ENCODE results near the gene CTDSP1. TPM values are rescaled to one million over a fixed set of nuclear protein-coding genes. Genes with fewer than 3 reads are reported as not detected.

Gene CTDSP1
- total and polyA plus RNA-seq, 2 donors (not counting 1 experiment from before 2014, with no cell fraction given) = 99.8 to 207 TPM

DNA sequence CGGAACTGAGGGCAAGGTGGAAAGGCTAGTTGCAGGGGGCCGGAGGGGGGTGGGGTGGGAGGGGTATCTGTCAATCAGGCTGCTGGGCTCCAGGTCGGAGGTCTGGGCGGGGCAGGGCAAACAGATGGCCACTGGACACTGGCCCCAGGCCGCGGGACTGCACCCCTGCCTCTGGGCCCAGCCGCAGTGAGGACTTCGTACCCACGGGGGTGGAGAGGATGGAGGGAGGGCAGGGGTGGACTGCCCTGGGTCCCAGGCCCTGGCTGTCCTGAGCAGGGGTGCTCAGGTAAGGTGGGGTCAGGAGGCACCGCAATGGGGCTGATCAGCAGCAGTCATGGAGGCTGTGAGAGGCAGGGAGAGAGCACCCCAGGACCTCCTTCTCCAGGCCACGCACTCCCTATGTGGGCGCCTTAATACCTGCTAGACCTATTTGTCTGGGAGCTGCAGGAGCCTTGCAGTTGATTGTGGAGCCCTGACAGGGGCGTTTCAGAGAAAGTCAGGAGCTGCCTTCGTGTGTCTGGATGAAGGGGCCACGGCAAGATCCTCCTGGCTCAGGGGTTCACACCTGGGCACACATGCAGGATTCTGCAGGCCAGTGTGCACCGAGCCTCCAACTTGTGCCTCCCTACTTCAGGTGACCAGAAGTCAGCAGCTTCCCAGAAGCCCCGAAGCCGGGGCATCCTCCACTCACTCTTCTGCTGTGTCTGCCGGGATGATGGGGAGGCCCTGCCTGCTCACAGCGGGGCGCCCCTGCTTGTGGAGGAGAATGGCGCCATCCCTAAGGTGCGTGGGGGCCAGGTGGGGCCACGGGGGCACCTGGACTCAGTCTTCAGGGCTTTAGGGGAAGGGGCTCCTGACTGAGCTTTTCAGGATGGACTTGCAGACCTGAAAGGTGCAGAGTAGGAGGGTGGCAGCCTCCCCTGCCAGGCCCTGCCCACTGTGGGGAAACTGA is 1.5 kb downstream of the CTDSP1 start:
- Histone ChIP-seq H3K79me2 (ENCODE audit: control insufficient read depth, insufficient read depth, low read length) (peaks cover 20% of the 10 kb centered on the region), H4K20me1 (ENCODE audit: control insufficient read depth, insufficient read depth, low read length, poor library complexity, severe bottlenecking) (peaks cover 39% of the 10 kb centered on the region), H3K4me3 (ENCODE audit: control extremely low read depth in 1 of 5, extremely low read depth in 1 of 5, insufficient read depth in 1 of 5, low read depth in 2 of 5, low read length in 4 of 5) (peak overlapping the region; percentile 55 to 90 (median 89)), H3K4me1 (ENCODE audit: control insufficient read depth in 2 of 2, insufficient read depth in 2 of 2, low read length in 2 of 2) (peaks cover 51 to 71% of the 10 kb centered on the region in 2 donors), H3K36me3 (replicated peaks in 1 of 2; ENCODE audit: control extremely low read depth in 1 of 2, control insufficient read depth in 1 of 2, extremely low read depth in 1 of 2, insufficient read depth in 2 of 2, low read length in 1 of 2) (peaks cover 2 to 33% of the 10 kb centered on the region in 2 experiments), H3K27me3 (replicated peaks in 1 of 4; ENCODE audit: control extremely low read depth in 1 of 4, control insufficient read depth in 3 of 4, insufficient read depth in 4 of 4, low read length in 3 of 4) (no peaks in the 10 kb centered on the region), H2AFZ (ENCODE audit: insufficient read depth, low read depth, low read length, poor library complexity, severe bottlenecking) (no peak overlapping the region), H3K27ac (ENCODE audit: low read length in 2 of 2) (peak overlapping the region in 1 of 2 donors; percentile 54), H3K4me2 (replicated peaks; ENCODE audit: low read depth, low read length, poor library complexity, severe bottlenecking) (peak overlapping the region; percentile 90), H3K9me3 (ENCODE audit: control extremely low read depth in 1 of 3, control insufficient read depth in 2 of 3, insufficient read depth in 1 of 3, low read length in 2 of 3) (peaks cover 0 to 19% (median 0%) of the 10 kb centered on the region in 3 donors), H3K9ac (ENCODE audit: low read length) (peak overlapping the region; percentile 78)
- TF ChIP-seq, protein P1, sequence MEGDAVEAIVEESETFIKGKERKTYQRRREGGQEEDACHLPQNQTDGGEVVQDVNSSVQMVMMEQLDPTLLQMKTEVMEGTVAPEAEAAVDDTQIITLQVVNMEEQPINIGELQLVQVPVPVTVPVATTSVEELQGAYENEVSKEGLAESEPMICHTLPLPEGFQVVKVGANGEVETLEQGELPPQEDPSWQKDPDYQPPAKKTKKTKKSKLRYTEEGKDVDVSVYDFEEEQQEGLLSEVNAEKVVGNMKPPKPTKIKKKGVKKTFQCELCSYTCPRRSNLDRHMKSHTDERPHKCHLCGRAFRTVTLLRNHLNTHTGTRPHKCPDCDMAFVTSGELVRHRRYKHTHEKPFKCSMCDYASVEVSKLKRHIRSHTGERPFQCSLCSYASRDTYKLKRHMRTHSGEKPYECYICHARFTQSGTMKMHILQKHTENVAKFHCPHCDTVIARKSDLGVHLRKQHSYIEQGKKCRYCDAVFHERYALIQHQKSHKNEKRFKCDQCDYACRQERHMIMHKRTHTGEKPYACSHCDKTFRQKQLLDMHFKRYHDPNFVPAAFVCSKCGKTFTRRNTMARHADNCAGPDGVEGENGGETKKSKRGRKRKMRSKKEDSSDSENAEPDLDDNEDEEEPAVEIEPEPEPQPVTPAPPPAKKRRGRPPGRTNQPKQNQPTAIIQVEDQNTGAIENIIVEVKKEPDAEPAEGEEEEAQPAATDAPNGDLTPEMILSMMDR (IDR thresholded peaks at IDR 0.05) = no peak
- no peak for TF ChIP-seq EZH2 (IDR thresholded peaks at IDR 0.05; ENCODE audit: borderline replicate concordance, insufficient read depth, low read depth, low read length, poor library complexity, severe bottlenecking)
- peaks cover 70% of the 10 kb centered on the region for H3K4me1 Mint-ChIP-seq
- H3K27me3 Mint-ChIP-seq = no peaks in the 10 kb centered on the region
- 42% methylated on average over 22 of the region's 24 CpGs for WGBS (ENCODE audit: insufficient coverage)
- ChIA-PET POLR2A (interaction anchor here (0.6 to 1.5 kb wide), 5 partner anchors 52 to 131 kb away, joined by 3 to 6 read pairs (median 4); partner anchors contain the start of genes AAMP and PNKD), CTCF (interaction anchor here (0.8 to 1.4 kb wide), 4 partner anchors 128 to 987 kb away, joined by 3 to 8 read pairs (median 3); no protein-coding TSS in a partner anchor)
- peak; percentile 28 for DNase-seq
- H3K27ac Mint-ChIP-seq = peak overlapping the region; percentile 78
- H3K4me3 Mint-ChIP-seq = peak overlapping the region; percentile 90
- no peak for ATAC-seq (ENCODE audit: low read depth)
- intact Hi-C loops (cut with micrococcal nuclease) = no loop called here
- H3K9me3 Mint-ChIP-seq (ENCODE audit: insufficient read depth) = no peaks in the 10 kb centered on the region

Data from B cell (primary cell).